ENCODE data around the gene GALNT14.
A peak's percentile ranks its signal among the peaks of the same experiment; 100 is the strongest.

GALNT14 gene

DNA sequence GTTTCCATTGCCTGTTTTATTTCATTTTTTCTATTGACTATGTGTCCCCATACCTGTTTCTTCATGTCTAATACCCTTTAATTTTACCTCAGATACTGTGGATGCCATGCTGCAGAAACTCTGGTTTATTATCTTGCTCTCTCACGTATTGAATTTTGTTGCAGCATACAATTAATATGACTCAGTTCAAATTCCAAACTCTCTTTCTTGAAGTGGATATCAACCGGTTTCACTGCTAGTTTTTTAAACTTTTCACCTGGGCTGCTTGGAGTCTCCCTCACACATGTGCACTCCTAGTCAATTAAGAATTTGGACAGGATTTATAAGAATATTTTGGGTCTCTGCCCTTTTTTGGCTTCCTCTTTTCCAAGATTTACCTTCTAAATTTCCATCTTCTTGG is 260.4 kb downstream of the GALNT14 start:
- no peak for DNase-seq

DNA sequence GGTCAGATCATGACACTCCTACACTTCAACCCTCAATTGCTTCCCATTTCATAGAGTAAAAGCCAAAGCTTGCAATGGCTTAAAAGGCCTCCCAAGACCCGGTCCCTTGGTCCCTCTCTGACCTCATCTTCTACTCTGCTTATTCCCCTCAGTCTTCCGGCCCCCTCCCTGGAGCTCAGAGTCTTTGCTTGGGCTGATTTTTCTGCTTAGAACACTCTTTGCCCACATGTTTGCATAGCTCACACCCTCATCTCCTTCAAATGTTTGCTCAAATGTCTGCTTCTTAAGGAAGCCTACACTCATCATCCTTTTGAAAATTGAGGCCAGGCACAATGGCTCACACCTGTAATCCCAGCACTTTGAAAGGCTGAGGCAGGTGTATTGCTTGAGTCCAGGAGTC is 265.4 kb downstream of the GALNT14 start:
- no peak for DNase-seq

DNA sequence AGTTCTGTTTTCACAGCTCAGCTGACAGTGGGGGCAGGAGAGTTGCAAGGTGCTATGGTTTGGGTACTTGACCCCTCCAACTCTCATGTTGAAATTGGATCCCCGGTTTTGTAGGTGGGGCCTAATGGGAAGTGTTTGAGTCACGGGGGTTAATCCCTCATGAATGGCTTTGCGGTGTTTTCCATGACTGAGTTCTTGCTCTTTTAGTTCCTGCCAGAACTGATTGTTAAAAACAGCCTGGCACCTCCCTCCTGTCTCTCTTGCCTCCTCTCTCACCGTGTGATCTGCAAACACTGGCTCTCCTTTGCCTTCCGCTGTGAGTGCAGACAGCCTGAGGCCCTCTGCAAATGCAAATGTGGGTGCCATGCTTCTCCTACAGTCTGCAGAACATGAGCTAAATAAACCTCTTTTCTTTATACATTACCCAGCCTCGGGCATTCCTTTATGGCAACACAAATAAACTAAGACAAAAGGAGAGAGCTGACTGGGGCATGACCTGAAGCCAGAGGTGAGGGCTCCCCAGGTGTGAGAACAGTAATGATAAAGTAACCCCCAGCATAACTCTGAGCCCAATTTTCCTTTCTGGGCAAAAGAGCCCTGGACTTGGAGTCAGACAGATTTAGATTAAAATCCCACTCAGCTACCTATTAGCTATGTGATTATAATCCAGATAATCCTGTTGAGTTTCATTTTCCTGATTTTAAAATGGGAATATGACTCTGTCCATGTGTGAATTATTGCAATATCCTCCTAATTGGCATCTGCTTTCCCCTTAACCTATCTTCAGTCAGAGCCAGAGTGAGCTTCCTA is 266.1 kb downstream of the GALNT14 start:
- DNase-seq, result no peak

DNA sequence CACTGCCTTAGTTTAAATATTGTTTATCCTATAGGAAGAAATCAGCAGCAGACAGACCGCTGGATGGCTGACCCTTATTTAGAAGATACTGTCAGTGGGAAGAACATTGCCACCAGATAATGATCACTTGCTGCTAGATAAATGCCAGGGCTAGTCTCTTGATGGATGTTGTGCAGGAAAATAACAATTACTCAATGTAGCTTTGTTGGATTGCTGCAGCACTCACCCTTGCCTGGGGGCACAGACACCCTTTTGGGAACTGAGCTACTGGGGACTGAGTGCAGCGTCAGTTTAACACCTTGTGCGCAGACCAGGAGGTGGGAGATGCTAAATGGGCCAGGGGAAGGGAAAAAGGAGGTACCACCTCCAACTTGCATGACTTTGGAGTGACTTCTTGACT is 266.8 kb downstream of the GALNT14 start:
- no peak for DNase-seq

DNA sequence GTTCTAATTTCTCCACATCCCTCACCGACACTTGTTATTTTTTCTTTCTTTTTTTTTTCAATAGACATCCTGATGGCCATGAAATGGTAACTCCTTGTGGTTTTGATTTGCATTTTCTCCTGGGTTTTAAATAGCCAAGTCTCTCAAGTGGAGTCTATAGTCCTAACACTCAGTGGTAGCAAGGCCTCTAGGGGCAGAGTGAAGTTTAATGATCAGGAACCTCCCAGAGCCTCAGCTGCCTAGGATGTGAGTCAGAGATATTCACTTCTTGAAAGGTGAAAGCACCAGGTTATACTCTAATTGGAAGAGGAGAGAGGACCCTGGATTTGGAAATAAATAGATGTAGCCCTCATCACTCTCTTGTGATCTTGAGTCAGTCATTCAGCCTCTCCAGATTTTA is 268.3 kb downstream of the GALNT14 start:
- DNase-seq, result no peak

DNA sequence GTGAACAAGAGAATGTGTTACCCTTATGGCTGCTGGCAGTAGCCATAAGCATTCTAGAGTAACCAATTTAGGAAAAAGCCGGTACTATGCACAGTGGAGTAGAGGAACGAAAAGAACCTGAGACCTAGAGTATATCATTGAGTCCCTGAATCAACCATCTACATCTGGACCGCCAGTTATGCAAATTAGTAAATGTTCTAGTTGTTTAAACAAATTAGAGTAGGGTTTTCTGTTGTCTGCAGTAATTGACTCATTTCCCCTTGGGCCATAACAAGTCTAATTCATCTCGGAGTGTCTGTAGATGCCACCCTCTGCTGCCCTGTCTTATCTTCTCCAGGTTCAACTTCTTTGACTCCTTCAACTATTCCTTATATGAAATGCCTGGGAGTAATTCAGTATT is 270.9 kb downstream of the GALNT14 start:
- no peak for DNase-seq

DNA sequence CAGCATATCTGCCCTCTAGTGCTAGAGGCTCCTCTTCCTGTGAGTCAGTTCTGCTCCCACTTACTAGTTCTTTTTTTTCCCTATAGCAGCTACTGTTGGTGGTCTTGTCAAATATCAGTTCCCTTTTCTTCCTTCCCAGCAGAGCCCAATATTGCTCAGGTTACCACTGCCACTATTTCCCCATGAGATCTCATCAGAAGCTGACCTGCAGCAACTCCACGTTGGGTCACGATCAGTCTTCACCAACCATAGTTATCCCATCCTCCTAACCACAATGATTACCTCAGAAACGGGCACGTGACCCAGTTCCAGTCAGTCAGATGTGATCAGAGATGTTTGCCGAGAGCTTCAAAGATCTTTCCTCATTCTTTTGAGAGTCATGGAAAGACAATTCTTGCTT is 271.3 kb downstream of the GALNT14 start:
- DNase-seq, result no peak

DNA sequence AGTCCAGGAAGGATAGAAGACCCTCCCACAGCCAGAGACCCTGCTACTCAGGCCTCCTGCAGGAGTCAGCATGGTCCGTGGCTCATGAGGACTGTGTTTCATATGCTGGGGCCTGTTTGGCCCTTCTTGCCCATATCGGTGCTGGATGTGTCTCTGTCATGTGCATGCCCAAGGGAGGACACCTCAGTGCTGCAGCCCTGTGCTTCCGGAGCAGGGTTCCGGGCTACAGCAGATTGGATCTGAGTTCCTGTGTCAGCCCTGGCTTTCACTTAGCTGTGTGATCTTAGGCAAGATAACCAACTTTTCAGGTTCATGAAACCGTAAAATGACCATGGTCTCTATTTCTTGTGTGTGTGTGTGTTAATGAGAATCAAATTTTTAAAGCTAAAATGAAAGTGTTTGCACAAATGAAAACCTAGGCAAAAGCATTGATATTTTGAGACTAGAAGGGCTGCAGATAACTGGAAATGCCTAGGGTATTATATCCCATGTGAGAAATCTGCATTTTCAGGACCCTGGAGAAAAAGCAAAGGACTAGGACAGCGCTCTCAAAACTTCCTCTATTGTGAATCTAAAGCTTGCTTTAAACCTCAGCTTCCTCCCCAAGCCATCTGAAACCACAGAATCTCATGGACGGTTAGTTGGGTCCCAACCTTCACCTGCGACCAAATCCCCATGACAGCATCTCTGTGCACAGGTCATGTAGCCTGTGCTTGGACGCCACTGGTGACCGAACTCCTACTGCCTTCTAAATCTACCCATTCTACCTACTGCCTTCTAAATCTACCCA is 272.2 kb downstream of the GALNT14 start:
- DNase-seq, result no peak

DNA sequence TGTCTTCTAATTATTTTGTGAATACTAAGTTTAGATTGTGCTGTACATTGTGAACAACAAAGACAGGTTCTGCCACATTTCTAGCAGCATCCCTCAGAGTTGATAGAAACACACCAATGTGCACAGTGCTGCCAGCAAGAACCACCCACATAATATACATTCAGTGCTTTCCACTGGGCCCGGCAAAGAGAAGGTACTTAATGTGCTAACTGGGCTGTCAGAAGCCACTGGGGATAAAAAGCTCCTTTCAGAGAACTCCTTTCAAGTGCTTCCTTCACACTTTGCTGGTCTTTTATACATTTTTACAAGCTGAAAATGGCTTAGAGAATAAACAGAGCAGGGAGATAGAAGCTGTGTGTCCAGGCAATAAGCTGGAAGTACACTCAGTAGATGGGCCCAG is 273.0 kb downstream of the GALNT14 start:
- no peak for DNase-seq

DNA sequence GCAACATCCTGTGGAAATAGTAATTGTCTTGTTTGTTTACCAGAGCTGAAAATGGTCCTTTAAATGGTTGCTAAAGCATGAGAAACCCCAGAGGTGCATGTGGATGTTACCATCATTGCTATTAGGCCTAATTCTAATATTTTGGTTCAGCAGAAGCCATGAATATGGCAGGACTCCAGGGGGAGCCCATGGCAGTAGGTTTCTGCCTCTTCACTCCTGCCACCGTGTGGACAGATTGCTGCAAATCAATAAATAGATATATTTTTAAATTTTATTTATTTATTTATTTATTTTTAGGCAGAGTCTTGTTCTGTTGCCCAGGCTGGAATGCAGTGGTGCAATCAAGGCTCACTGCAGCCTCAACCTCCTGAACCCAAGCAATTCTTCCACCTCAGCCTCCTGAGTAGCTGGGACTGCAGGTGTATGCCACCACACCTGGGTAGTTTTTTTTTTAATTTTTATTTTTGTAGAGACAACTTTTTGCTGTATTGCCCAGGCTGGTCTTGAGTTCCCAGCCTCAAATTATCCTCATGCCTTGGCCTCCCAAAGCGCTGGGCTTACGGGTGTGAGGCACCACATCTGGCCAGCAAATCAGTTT is 276.1 kb downstream of the GALNT14 start:
- DNase-seq, result peak; percentile 51

DNA sequence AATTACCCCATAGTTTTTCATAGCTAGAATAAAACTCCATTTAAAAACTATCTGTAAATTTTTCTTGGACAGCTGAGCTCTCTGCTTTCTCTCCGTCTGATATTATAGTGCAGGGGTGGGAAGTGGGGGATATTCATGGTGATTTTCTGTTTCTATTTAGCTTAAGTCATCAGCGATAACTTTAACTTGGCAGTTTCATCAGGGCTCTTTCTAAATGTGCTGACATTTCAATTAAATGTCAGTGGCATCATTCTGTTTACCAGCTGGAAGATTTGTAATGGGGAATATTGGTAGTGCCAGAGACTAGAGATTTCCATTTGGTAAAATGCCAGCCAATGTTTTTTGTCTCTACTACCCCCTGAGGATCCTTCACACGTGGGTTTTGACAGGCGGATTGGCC is 277.5 kb downstream of the GALNT14 start:
- no peak for DNase-seq
